ENCODE measurements around the gene GPC1.

- TF ChIP-seq CTCF (IDR thresholded peaks at IDR 0.05; ENCODE audit: low read length) (no peak), EZH2 (IDR thresholded peaks at IDR 0.05; ENCODE audit: borderline replicate concordance, low read length) (no peak)
Measured at GRCh38 chr2:240503848-240504247, 68.4 kb downstream of the GPC1 start.
